ENCODE results near the gene GOPC.

The GOPC gene

DNA sequence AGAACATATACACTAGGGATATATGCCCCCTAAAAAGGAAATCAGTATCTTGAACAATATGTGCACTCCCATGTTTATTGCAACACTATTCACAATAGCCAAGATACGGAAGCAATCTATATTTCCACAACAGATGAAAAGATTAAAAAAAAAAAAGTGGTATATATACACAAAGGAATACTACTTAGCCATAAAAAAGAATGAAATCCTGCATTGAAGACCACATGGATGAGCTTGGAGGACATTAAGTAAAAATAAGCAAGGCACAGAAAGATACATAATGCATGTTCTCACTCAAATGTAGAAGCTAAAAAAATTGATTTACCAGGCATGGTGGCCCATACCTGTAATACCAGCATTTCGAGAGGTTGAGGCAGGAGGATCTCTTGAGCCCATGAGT lies 4.6 kb downstream of the GOPC start:
- no peak for DNase-seq (ENCODE audit: low read depth in 1 of 2, low spot score in 1 of 2)

DNA sequence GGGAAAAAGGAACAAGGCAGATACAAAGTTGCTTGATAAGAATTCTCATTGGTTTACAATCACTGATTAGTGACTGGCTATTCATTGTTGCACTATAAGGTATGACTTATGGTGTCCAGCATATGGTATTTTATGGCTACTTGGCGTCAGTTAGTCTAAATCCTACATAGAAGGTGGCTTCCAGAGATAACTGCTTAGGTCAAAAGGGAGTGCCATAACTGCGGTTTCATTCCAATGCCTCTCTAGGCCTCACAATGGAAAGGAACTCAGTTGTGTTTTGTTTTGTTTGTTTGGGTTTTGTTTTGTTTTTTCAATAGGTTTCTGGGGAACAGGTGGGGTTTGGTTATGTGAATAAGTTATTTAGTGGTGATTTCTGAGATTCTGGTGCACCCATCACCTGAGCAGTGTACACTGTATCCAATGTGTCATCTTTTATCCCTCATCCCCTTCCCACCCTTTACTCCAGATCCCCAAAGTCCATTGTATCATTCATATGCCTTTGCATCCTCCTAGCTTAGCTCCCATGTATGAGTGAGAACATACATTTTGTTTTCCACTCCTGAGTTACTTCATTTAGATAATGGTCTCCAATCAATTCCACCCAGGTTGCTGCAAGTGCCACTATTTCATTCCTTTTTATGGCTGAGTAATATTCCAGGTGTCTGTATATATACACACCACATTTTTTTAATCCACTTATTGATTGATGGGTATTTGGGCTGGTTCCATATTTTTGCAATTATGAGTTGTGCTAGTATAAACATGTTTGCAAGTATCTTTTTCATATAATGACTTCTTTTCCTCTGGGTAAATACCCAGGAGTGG lies 7.0 kb downstream of the GOPC start:
- DNase-seq (ENCODE audit: low read depth in 1 of 2, low spot score in 1 of 2) = no peak

DNA sequence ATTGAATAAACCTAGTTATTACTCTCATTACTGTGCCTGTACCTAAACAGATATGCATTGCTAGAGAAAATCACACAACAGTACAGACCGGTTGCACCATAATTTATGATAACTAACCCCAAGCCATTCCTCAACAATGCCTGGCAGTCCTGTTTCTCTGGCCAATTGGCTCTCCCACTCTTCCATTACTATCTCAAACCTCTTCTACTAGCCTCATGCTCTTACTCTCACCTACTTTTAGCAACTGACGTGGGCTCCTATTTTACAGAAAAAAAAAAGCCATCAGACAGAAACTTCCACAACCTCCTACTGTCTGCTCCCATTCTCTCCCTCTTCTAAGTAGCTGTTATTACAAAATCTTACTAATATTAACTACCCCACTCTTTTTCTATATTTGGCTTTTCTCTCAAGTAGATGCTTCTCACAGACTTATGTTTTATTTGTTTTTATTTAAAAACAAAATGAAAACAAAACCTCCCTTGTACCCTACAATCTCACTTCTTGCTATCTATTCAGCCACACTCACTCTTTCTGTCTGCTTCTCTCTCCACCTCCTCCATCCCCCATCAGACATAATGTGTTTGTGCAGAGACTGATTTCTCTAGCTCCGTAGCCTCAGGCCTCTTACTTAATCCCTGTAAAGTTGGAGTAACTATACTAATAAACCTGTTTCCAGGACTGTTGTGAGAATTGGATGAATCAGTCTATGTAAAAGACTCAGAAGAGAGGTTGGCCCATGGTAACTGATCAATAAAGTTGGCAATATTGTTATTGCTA lies 9.1 kb downstream of the GOPC start:
- no peak for DNase-seq (ENCODE audit: low read depth in 1 of 2, low spot score in 1 of 2)

DNA sequence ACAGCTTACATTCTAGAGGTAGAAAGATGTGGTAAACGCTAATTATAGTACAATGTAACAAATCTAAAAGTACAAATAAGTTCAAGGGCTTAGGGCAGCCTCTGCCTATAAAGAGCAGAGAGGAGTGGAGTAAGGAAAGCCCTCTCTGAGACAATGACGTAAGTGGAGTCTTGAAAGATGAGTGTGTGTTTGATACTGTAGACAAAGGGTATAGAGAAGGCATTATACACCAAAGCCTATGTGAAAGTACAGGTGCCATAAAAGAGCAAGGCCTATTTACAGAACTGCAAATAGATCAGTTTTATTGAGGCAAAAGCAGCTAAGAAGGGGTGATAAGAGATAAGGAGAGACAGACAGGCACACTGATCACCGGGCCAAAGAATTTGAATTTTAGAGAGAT lies 10.9 kb downstream of the GOPC start:
- no peak for DNase-seq (ENCODE audit: low read depth in 1 of 2, low spot score in 1 of 2)

DNA sequence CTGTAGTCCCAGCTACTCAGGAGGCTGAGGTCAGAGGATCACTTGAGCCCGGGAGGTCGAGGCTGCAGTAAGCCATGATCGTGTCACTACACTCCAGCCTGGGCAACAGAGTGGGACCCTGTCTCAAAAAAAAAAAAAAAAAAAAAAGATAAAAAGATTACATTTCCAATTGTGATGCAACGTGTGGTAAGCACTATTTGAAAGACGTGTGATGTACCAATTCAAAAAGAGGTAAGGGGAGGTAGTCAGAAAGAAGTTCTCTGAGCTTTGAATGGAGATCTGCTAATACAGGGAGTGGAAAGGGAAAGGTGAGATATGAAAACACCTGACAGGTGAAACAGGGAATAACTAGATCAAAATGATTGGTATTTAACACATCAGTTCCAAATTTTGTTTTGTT lies 11.9 kb downstream of the GOPC start:
- DNase-seq (ENCODE audit: low read depth in 1 of 2, low spot score in 1 of 2) = no peak

DNA sequence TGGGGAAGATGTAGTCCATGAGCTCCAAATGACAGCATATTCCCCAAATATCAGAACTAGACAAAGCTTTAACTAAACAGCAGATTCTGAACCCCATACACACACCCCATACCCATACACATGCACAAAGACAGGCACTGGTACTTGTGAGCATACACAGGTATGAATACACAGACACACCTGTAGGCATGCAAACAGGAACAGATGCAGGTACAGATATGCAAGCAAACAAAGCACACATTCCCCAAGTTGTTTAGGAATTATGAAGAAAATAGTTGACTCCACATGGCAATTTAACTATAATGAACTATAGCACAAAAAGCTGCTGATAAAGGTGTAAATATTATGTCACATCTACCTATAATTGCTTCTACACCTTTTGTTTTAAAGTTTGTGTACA lies 16.7 kb downstream of the GOPC start:
- DNase-seq (ENCODE audit: low read depth in 1 of 2, low spot score in 1 of 2) = no peak

DNA sequence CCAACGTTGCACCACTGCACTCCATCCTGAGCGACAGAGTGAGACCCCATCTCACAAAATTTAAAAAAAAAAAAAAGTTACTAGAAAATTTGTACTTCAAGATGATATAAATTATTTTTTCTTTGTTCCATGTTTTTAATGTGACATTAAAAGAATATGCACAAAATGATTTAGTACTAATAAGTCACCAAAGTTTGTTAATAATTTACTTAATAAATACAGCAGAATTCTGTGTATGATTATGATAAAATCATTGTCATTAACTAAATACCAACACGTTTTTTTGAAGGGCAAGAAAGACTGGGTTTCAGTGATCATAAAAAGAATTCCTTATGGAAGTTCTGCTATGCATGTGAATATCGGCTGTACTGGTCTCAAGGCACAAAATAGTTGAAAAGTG lies 28.1 kb downstream of the GOPC start:
- DNase-seq (ENCODE audit: low read depth in 1 of 2, low spot score in 1 of 2) = no peak

DNA sequence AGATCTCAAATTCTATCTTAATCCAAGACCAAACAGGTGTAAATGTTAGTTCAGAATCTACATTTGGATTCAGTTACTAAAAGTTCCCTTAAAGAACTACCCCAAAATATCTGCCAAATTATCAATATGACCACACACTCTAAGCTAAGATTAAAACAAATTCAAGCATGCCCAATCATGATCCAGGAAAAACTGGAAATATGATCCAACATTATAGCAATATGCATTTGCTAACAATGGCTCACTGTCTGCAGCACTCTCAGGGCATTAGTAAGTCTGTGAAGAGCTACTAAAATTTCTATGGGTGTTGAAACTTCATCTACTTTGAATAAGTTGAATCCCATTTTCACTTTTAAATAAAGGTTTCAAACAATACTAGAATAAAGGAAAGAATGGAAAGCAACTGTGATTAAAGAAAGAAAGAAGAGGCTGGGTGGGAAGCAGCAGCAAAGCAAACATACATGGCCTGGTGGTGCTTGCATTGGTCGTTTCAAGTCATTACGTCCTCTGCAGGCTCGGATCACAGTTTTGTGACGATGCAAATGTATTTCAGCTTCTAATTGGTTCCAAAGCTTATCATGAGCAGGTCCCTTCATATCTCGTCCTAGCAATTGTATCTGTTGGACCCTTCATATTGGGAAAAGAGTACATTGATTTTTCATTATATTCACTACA lies 29.2 kb downstream of the GOPC start:
- no peak for DNase-seq (ENCODE audit: low read depth in 1 of 2, low spot score in 1 of 2)

DNA sequence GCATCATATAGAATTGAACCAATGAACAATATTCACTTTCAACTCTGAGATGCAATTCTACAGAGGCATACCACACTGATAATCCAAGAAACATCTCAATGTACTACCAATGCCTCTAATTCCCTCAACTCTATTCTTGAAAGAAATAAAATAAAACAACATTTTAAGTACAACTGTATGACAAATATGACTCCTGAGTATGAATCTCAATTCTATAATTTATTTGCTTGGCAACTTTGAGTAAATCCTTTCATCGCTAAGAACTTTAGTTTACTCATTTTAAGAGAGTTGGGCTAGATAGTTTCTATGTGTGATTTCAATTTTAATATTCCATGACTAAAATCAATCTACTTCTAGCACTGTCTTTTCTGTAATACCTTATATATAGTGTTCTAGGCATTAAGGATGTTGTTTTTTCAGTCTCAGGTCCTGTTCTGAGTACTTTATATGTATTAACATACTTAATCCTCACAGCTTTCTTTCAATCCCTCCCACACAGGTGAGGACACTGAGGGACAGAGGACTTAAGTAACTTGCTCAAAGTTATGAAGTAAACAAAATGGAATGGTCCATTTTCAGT lies 33.4 kb downstream of the GOPC start:
- no peak for DNase-seq (ENCODE audit: low read depth in 1 of 2, low spot score in 1 of 2)

DNA sequence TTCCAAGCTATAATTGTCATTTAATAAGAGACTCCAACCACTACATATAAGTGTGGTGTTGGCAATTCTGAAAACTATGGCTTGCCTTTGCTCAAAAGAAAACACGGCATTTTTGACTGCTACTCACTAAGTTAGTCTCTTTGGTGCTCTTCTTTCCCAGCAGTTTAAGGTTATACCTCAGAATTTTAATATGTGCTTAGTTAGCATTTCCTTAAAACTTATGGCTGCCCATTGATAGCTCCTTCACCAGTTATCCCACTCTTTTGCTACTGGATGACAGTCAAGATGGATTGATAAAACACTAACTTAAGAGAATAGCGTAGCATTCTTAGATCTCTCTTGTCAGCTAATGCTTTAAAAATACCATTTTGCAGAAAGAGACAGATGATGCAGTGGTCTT lies 34.1 kb downstream of the GOPC start:
- no peak for DNase-seq (ENCODE audit: low read depth in 1 of 2, low spot score in 1 of 2)

DNA sequence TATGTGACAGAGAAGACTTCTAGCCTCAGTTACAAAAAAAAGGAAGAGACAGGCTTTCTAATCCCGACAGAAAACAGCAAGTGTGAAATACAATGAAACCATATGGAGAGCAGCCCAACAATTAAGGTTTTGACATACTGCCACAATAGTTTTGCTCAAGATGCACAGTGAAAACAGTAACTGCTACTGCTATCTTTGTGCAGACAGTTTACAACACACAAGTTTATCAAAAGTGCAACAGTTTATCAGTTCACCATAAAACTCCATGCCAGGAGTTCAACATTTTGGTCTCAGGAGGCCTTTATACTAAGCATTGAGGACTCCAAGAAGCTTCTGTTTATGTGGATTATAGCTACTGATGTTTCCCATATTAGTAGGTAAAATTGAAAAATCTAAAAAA lies 37.6 kb downstream of the GOPC start:
- DNase-seq (ENCODE audit: low read depth in 1 of 2, low spot score in 1 of 2) = no peak

DNA sequence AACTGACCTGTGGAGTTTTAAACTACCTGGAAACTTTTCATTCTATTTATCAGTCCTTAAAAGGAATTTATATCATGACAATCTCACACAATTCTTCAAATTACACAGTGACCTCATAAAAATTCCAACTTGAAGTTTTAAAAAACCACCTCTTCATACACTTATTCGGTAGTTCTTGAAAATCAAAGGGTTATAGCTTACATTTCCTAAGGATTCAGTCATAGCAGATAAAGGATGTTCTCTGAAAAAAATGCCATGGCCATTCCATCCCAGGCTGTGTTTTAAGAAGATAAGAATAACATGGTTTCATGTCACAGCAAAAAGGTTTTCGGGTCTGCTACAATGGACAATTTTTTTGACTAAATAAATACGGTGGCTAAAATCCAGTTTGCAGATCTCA lies 41.2 kb downstream of the GOPC start:
- DNase-seq (ENCODE audit: low read depth in 1 of 2, low spot score in 1 of 2) = no peak

DNA sequence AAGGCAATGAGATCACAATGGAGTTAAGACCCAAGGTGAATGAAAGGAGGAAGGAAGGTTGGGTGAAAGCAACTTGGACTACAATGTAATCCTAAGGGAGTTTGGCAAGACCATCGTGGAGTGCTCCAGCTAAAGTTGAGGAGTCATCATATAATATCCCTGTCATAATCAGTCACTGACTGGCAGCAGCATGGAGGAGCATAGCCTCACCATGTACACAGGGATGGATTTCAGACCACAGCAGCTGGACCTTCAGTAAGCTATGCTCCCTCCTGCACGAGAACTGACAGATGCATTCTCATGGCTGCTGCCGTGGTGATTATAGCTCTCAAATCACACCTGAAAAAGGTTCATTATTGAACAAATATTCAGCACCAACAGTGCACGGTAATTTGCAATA lies 43.0 kb downstream of the GOPC start:
- no peak for DNase-seq (ENCODE audit: low read depth in 1 of 2, low spot score in 1 of 2)

DNA sequence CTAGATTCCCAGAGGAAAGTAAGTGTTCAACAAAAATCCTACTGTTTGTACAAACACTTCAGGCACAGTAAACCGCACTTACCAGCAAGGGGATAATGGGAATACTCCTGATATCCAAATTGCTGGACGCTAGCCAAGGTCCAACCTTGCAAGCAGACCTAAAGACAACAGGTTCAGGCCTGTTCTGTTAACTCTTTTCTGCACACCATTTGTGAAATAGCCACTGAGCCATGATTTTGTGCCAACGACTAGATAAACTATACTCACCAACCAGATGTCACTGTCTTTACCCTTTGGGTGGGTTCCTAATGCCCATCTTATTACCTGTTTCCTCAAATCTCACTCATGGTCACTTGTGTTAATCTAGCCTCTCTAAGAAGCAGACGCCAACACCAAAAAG lies 43.5 kb downstream of the GOPC start:
- DNase-seq (ENCODE audit: low read depth in 1 of 2, low spot score in 1 of 2) = no peak

DNA sequence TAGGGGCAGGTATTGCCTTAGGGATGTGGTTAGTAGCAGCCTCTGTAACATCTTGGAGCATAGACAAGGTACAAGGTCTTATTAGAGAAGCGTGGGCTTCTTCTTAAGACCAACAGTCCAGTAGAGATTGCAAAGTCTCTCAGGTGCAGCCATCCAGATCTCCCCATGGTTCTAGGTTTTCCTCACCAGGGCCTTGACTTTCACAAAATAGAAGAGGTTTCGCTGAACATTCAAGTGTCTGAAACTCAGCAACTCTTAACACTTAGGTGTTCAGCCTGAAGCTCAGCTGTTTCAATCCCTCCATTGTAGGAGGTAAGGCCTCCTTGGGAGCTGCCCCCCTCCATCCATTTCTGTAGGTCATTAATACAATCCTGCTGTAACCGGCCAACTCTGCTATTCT lies 44.4 kb downstream of the GOPC start:
- no peak for DNase-seq (ENCODE audit: low read depth in 1 of 2, low spot score in 1 of 2)

DNA sequence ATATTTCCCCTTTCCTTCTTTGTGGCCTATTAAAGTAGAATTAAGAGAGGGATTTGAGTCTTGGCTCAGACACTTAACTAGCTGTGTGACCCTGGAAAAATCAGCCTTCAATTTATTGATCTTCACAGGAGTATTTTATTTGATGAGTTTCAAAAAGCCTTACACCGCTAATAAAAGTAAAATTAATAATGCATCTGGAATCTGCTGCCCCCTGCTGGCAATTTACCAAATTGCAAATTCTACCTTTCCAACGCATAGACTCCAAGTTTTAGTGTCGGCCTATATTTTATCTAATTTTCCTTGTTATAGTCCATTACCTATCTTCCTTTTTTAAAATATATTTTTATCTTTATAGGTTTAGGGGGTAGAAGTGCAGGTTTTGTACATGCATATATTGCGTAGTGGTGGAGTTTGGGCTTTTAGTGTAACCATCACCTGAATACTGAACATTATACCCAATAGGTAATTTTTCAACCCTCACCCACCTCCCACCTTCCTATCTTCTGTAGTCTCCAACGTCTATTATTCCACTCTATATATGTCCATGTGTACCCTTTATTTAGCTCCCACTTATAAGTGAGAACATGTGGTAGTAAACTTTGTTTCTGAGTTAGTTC lies 46.3 kb downstream of the GOPC start:
- DNase-seq (ENCODE audit: low read depth in 1 of 2, low spot score in 1 of 2) = peak in 1 of 2 donors; percentile 27

DNA sequence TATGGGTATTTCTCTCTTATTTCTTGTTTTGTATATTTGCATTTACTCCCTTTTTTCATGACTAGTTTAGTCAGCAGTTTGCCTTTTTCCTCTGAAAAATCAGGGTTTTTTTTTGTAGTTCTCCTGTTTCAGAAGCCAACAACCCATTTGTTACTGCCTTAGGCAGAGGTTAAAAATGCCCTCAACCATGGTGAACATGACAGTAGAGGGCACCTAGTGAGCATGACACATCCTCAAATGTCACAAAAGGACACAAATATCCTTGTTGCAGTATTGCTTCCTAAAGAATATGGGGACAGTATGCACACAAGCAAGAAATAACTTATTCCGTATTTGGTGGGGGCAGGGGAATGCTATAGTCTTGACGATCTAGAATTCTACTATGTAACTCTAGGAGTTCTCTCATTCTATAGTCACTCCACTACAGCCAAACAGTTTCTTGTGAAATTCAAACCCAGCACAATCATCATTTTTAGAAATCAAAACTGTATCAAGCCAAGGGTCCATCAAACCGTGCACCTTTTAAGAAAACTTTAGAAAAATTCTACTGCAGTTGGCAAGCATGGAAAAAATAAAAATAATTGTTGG lies 47.0 kb downstream of the GOPC start:
- no peak for DNase-seq (ENCODE audit: low read depth in 1 of 2, low spot score in 1 of 2)

DNA sequence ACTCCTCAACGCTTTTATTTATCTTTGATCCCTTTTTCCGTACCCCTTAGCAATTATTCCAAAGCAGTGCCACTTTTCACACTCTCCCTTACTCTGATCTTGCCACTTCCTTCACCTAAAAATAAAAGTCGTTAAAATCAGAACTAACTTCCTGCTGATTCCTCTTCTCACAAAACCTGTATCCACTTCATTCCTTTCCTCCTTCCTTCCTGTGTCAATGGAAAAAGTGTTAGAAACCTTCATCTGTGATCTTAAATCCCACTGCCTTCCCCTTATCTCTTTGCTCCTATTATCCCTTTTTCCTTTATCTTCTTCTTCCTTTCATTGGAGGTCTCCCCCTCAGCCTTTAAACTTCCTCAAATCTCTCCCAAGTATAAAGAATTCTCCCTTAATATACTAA lies 49.2 kb downstream of the GOPC start:
- DNase-seq (ENCODE audit: low read depth in 1 of 2, low spot score in 1 of 2) = no peak

DNA sequence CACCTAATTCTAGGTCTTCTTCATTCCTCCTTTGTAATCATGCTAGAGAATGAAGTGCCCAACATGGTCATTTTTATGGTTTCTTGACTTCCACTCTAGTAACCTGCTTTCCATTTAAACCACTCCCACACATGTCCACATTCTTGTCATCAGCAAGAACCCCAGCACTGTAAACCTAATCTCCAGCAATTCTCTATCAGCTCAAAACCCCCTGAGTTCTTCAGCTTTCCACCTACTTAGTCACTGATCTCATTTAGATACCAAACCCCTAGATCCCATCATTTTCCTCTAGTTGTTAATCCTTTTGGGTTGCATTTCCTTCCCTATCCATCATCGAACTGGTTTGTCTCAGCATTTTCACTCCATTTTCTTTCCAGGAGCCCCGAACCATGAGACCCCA lies 49.7 kb downstream of the GOPC start:
- DNase-seq (ENCODE audit: low read depth in 1 of 2, low spot score in 1 of 2) = no peak

DNA sequence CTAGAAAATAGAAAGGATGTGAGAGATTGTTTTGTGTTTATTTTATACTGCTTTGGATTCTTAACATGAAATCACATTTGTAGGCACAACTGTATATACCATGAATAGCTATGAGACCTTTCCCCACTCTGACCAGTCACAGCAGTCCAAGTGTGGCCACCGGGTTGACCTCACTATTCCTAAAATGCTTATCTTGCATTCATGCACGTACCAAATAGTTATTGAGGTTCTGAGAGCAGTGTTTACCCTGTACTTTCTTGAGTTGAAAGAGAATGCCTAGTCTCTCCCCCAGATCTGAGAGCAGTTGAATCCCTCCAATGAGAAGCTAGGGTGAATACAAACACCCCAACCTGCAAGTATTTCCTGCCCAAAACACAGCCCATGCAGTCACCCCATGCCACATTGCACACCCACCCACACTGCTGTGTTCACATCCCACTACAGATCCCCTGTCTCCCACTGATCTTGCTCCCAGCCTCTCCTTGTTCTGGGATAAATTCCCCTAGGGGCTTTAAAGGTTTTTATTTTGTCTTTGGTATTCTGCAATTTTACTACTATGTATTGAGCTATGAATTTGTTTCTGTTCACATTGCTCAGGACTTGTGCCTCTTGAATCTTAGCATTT lies 51.6 kb downstream of the GOPC start:
- no peak for DNase-seq (ENCODE audit: low read depth in 1 of 2, low spot score in 1 of 2)

Measured in stimulated activated CD4-positive, alpha-beta T cell treated with anti-CD3 and anti-CD28 coated beads, Interleukin-15, amount 100 ng/mL, for 1 hour (primary cell).